Ureter (tissue), 1 donor: ENCODE results near the gene INPP5A. TPM values are rescaled to one million over a fixed set of nuclear protein-coding genes. Genes with fewer than 3 reads are reported as not detected.

Experiments used
- DNase-seq: peaks from one replicate; pipeline ENCODE4 v3.0.0-alpha.2; 2020; ENCODE audit warnings: low spot score
- total RNA-seq: library from RNA; stranded (reverse); gene quantifications from one replicate; pipeline ENCODE4 v1.2.4, GENCODE V29; 2023
- donor health status: DM: yes; HTN: yes; CAD: no.

The INPP5A gene
- total RNA-seq, 1 donor from 2014 or later, result 63.5 TPM

DNA sequence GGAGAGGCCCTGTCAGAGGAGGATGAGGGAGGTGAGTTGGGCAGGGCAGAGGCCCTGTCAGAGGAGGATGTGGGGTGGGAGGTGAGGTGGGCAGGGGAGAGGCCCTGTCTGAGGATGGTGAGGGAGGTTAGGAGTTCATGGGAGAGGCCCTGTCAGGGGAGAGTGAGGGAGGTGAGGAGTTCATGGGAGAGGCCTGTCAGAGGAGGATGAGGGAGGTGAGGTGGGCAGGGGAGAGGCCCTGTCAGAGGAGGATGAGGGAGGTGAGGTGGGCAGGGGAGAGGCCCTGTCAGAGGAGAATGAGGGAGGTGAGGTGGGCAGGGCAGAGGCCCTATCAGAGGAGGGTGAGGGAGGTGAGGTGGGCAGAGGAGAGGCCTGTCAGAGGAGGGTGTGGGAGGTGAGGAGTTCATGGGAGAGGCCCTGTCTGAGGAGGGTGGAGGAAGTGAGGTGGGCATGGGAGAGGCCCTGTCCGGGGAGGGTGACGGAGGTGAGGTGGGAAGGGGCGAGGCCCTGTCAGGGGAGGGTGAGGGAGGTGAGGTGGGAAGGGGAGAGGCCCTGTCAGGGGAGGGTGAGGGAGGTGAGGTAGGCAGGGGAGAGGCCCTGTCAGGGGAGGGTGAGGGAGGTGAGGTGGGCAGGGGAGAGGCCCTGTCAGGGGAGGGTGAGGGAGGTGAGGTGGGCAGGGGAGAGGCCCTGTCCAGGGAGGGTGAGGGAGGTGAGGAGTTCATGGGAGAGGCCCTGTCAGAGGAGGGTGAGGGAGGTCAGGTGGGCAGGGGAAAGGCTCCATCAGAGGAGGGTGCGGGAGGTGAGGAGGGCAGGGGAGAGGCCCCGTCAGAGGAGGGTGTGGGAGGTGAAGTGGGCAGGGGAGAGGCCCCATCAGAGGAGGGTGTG lies 73.7 kb downstream of the INPP5A start:
- no peak for DNase-seq

- DNase-seq, result no peak
Measured at GRCh38 chr10:132611986-132612385, 74.4 kb downstream of the INPP5A start.

- no peak for DNase-seq
Measured at GRCh38 chr10:132612571-132613504, 75.3 kb downstream of the INPP5A start.

DNA sequence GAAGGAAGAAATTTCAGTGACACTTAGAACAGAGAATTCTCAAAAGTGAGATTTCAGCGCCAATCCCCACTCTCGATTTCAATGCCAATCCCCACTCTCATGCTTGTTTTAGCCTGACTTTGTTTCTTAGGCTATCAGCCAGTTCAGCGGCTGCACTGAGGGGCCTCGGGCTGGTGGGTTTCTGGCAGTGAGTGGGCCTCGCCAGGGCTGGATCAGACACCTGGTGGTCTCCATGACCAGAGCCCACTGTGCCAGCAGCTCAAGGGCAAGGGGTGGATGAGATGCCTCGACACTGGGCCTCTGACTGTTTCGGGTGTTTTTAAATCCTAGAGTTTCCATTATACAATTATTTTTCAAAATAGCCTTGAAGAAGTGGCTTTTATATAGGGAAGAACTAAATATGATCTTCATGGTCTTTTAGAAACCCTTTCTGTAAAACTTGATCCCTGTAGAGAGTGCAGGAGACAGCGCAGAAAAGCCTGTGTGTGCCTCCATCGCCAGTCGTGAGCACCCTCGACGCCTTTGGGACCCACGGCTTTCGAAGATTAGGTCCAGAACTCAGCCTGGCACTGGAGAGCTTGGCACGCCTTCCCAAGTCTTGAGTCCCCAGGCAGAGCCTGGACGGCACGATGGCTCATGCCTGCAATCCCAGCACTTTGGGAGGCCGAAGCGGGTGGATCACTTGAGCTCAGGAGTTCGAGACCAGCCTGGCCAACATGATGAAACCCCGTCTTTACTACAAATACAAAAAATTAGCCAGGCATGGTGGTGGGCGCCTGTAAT lies 76.2 kb downstream of the INPP5A start:
- DNase-seq, result no peak

DNA sequence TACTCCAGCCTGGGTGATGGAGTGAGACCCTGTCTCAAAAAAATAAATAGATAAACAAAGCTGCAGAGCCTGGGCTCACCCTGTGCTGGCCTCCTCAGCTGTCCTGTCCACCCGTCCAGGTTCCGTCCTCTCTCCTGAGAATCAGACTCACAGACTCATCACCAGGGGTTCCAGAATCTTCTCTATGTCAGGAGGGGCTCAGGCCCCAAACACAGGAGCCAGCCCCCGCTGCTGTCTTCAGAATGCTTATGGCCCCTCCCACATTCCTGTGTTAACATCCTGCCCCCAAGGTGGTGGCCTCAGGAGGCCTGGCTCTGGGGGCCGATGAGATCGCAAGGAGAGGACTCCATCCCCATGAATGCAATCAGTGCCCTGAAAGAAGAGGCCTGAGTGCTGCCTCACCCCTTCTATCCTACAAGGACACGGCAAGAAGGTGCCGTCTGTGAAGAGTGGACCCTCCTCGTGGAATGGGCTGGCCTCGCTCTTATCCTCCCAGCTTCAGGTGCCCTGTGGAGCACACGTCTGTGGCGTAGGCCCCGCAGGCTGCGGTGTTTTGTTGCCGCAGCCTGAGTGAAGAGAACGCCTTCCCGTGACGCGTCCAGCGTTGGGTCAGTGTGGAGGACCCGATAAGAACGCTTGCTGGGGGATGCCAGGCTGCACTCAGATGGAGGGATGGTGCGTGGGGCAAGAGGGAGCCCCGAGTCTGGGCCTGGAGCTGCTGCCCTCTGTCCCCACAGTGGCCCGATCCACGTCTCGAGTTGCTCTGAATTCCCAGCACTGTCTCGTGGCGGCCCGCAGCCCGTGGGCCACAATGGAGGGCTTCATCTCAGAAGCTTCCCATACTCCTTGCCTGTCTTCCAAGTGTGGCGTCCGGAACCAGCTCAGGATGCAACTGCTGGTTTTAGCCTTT lies 77.1 kb downstream of the INPP5A start:
- no peak for DNase-seq

DNA sequence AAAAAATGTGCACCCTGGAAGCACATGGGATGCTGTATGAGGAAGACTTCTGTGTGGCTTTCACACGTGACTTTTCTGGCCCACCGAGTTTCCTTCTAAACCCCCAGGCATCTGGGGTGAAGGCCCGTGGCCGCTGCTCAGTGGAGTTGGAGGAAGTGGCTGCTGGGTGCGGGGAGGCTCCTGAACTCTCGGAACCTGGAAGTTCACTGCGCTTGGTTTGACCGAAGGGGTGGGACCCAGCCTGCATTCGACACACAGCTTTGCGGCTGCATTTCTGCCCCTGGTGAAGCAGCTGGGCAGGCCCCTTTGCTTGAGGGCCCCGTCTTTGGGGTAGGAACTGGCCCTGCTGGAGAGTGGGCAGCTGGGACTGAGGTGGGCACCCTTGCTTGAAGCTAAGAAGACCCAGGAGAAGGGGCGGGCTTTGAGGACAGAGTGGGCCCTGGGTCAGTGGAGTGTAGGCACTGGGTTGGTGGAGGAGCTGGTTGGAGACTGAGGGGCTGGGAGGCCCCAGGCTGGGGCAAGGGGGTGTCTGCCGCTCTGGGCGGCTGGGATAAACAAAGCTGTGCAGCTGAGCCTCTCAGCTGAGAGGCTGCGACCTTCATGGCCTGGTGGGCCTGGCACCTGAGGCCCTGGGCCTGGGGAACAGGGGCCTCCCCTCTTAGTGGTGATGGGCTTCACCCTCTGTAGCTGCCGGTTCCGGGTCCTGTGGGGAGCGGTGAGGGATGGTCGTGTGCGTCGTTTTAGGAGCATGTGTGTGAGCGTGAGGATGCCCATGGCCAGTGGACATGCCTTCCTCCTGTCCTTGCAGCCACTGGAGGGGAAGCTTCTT lies 78.0 kb downstream of the INPP5A start:
- no peak for DNase-seq

DNA sequence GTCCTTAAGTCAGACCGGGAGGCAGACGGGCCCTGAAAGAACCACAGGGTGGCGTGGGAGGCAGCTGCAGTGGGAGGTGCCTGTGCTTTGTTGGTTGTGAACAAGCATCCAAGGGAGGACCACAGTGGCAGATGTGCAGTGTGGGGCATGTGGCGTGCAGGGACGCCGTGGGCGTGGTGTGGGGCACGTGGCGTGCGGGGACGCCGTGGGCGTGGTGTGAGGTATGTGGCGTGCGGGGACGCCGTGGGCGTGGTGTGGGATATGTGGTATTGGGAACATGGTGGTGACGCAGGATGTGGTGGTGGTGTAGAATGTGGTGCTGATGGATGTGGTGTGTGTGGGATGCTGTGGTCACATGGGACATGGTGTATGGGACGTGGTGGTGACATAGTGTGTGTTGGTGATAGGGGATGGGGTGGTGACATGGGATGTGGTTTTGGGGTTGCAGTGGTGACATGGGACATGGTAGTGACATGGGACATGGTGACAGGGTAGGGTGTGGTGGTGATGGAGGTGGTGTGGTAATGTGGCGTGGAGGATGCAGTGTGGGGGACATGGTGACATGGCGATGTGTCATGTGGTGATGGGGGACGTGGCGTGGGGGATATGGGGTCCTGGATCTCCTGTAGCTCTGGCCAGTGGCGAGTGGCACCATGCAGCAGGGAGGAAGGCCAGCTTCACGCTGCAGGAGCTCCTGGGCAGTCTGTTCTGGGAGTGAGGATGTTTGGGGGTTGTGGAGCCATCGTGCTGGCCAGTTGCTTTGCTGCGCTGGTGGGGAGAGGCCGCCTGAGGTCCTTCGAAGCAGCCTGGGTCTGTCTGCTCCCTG lies 78.8 kb downstream of the INPP5A start:
- DNase-seq, result no peak

GRCh38 chr10:132616996-132617736 lies 79.6 kb downstream of the INPP5A start:
- no peak for DNase-seq

- DNase-seq, result no peak
Measured at GRCh38 chr10:132617737-132618052, 80.1 kb downstream of the INPP5A start.

DNA sequence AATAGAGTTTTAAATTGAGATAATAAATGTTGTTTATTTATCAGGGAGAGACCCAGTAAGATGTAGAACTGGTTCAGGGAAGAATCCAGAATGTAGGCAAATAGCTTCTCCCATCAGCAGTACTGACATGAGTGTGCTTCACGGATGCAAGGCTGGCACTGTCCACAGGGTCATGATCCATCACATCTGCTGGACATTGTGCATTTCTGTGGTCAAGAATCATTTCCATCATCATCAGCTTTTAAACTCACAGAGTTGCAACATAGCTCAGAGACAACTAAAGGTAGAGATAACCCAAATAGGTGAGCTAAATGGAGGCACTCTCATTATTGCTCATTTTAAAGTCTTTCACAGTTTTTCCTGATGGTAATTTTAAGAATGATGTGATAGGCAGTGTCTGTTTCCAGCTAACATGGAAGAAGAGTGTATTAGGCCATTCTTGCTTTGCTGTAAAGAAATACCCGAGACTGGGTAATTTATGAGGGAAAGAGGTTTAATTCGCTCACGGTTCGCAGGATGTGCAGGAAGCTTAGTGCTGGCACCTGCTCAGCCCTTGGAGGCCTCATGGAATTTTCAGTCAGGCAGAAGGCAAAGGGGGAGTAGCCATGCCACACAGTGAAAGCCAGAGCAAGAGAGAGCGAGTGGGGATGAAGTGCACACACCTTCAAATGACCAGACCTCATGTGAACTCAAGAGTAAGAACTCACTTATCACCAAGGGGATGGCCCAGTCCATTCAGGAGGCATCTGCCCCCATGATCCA lies 80.8 kb downstream of the INPP5A start:
- no peak for DNase-seq

- no peak for DNase-seq
Measured at GRCh38 chr10:132619927-132620326, 82.3 kb downstream of the INPP5A start.

DNA sequence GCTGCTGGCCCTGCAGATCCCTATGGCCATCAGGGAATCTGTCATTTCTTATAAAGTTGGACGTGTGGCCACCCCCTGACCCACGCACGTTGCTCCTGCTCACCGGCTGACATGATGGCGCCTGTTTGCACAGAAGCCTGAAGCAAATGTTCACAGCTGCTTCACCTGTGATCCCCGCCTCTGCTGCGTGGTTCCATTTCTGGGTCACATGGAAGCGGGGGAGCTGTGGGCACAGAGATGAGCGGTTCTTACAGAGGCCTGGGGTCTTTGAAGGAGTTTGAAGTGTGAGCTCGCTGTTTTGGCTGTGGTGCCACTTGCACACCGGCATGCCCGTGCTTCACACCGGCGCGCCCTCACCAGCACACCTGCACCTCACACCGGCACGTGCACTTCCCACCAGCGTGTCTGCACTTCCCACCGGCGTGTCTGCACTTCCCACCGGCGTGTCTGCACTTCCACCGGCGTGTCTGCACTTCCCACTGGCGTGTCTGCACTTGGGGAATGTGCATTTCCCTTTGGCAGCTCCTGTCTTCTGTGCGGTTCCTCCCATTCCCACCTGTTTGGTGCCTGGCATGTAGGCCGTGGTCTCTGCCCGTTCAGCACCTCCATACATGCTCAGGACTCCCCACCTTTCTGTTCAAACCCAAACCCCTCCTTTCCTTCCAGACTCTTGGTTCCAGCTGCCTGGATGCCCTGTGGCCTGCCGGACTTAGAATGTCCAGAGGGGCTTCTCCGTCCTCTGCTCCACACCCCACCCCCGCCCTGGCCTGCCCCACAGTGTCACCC lies 86.7 kb downstream of the INPP5A start:
- DNase-seq, result no peak

- no peak for DNase-seq
Measured at GRCh38 chr10:132624847-132625471, 87.4 kb downstream of the INPP5A start.

- DNase-seq, result no peak
Measured at GRCh38 chr10:132626019-132626760, 88.6 kb downstream of the INPP5A start.
